ENCODE results near the gene ATP8A2.

- TF ChIP-seq CTCF (conservative IDR thresholded peaks at IDR 0.05; ENCODE audit: low read depth, low read length) (no peak), MAZ (IDR thresholded peaks at IDR 0.05; ENCODE audit: borderline replicate concordance, low read depth, low read length) (no peak)
- TF ChIP-seq, protein P1, sequence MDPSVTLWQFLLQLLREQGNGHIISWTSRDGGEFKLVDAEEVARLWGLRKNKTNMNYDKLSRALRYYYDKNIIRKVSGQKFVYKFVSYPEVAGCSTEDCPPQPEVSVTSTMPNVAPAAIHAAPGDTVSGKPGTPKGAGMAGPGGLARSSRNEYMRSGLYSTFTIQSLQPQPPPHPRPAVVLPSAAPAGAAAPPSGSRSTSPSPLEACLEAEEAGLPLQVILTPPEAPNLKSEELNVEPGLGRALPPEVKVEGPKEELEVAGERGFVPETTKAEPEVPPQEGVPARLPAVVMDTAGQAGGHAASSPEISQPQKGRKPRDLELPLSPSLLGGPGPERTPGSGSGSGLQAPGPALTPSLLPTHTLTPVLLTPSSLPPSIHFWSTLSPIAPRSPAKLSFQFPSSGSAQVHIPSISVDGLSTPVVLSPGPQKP (IDR thresholded peaks at IDR 0.05; ENCODE audit: borderline replicate concordance, low read depth, low read length): no peak
These were observed 130.8 kb downstream of the ATP8A2 start for GRCh38 chr13:25502551-25502950.
